HEK293T (cell line): Measurements from ENCODE around the gene FDXACB1.

ENCODE experiments used
- ARNT ChIP-seq: fragments of 450-650 bp; IDR thresholded peaks from 2 replicates; pipeline ENCODE4 v1.6.1; 2017; ENCODE audit warnings: mild to moderate bottlenecking
- BHLHE40 ChIP-seq: fragments of 450-650 bp; IDR thresholded peaks from 2 replicates; pipeline ENCODE4 v1.6.1; 2016; ENCODE audit warnings: mild to moderate bottlenecking, moderate library complexity, borderline replicate concordance
- FOXA1 ChIP-seq: fragments of 450-650 bp; IDR thresholded peaks from 2 replicates; pipeline ENCODE4 v1.6.1; 2016; ENCODE audit warnings: mild to moderate bottlenecking
- FOXK2 ChIP-seq: fragments of 450-650 bp; IDR thresholded peaks from 2 replicates; pipeline ENCODE4 v1.6.1; 2016; ENCODE audit warnings: mild to moderate bottlenecking
- FOXM1 ChIP-seq: fragments of 450-650 bp; IDR thresholded peaks from 2 replicates; pipeline ENCODE4 v1.6.1; 2017; ENCODE audit warnings: mild to moderate bottlenecking, borderline replicate concordance
- HDGF ChIP-seq: fragments of 450-650 bp; IDR thresholded peaks from 2 replicates; pipeline ENCODE4 v1.6.1; 2017; ENCODE audit warnings: antibody characterized with exemption, borderline replicate concordance
- SP1 ChIP-seq: fragments of 450-650 bp; IDR thresholded peaks from 2 replicates; pipeline ENCODE4 v1.6.1; 2017
- TARDBP ChIP-seq: fragments of 450-650 bp; IDR thresholded peaks from 2 replicates; pipeline ENCODE4 v1.6.1; 2016

GRCh38 chr11:111837366-111837891, 41.5 kb downstream of the FDXACB1 start:
- TF ChIP-seq FOXK2 (no peak), HDGF (no peak), FOXM1 (no peak), SP1 (no peak), BHLHE40 (no peak), TARDBP (no peak), FOXA1 (no peak), ARNT (no peak)
